ENCODE results near the gene FLRT1. TPM values are rescaled to one million over a fixed set of nuclear protein-coding genes. Genes with fewer than 3 reads are reported as not detected.

Gene FLRT1
- total RNA-seq, 4 donors from 2014 or later: 0.54 to 4.0 (median 3.8) TPM

DNA sequence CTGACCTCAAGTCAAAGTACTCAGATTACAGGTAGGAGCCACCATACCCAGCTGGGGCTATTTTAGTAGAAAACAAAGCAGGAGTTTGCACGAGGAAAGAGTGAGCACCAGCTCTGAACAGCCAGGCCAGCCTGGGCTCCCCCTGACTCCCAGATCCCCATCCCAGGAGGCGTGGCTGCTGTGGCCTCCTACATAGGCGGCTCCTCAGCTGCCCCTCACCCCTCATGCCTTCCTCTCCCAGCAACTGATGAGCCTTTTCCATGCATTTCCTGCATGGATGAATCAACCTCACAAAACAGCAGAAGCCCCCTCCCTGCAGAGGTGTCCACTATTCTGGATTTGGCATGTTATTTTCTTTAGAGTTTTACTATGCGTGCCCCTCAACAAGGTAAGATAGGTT is 10.5 kb upstream of the FLRT1 start:
- 81 to 87% methylated on average over 3 to 4 of the region's 4 CpGs for WGBS, 2 donors
- Histone ChIP-seq H3K27ac (no peak overlapping the region), H3K9me3 (no peaks in the 10 kb centered on the region), H3K4me1 (peaks cover 14 to 16% of the 10 kb centered on the region in 2 donors), H3K27me3 (no peaks in the 10 kb centered on the region), H3K4me3 (replicated peaks in 1 of 3) (no peak overlapping the region), H3K36me3 (no peaks in the 10 kb centered on the region)
- TF ChIP-seq, protein P1, sequence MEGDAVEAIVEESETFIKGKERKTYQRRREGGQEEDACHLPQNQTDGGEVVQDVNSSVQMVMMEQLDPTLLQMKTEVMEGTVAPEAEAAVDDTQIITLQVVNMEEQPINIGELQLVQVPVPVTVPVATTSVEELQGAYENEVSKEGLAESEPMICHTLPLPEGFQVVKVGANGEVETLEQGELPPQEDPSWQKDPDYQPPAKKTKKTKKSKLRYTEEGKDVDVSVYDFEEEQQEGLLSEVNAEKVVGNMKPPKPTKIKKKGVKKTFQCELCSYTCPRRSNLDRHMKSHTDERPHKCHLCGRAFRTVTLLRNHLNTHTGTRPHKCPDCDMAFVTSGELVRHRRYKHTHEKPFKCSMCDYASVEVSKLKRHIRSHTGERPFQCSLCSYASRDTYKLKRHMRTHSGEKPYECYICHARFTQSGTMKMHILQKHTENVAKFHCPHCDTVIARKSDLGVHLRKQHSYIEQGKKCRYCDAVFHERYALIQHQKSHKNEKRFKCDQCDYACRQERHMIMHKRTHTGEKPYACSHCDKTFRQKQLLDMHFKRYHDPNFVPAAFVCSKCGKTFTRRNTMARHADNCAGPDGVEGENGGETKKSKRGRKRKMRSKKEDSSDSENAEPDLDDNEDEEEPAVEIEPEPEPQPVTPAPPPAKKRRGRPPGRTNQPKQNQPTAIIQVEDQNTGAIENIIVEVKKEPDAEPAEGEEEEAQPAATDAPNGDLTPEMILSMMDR (IDR thresholded peaks at IDR 0.05): no peak
- TF ChIP-seq POLR2A (IDR thresholded peaks at IDR 0.05): no peak
- no peak for DNase-seq
- intact Hi-C loops (cut with DNase I): no loop called here

DNA sequence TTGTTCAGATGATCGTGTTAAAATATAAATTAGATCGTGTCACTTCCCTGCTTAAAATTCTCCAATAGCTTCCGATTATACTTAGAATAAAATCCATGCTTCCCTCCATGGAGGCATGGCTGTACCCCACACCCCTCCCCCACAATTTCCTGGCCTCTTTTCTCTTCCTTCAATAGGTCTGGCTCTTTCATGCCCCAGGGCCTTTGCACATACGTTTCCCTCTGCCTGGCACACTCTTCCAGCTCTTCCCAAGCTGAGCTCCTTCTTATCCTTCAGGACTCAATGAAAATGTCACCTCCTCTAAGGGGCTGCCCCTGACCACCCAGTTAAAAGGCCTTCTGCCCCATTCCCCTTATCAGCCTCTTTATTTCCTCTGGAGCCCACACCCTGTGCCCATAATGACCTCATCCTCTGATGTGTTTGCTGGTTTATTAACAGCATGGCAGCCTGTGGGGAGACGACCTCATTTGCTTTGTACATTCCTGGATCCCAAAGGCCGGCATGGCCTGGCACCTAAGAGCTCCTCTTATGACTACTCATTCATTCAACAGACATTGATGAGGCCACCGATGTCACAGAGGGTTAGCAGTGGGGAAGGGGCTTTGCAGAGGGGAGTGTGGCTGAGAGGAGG is 9.0 kb upstream of the FLRT1 start:
- intact Hi-C loops (cut with DNase I): no loop called here
- Histone ChIP-seq H3K27me3 (no peaks in the 10 kb centered on the region), H3K4me1 (peaks cover 25% of the 10 kb centered on the region in 2 donors), H3K9me3 (no peaks in the 10 kb centered on the region), H3K36me3 (no peaks in the 10 kb centered on the region), H3K27ac (no peak overlapping the region), H3K4me3 (replicated peaks in 1 of 3) (no peak overlapping the region)
- WGBS, 2 donors: 78 to 89% methylated on average over 7 of the region's 7 CpGs
- DNase-seq: no peak
- TF ChIP-seq POLR2A (IDR thresholded peaks at IDR 0.05): no peak
- TF ChIP-seq, protein P1 (IDR thresholded peaks at IDR 0.05): no peak

DNA sequence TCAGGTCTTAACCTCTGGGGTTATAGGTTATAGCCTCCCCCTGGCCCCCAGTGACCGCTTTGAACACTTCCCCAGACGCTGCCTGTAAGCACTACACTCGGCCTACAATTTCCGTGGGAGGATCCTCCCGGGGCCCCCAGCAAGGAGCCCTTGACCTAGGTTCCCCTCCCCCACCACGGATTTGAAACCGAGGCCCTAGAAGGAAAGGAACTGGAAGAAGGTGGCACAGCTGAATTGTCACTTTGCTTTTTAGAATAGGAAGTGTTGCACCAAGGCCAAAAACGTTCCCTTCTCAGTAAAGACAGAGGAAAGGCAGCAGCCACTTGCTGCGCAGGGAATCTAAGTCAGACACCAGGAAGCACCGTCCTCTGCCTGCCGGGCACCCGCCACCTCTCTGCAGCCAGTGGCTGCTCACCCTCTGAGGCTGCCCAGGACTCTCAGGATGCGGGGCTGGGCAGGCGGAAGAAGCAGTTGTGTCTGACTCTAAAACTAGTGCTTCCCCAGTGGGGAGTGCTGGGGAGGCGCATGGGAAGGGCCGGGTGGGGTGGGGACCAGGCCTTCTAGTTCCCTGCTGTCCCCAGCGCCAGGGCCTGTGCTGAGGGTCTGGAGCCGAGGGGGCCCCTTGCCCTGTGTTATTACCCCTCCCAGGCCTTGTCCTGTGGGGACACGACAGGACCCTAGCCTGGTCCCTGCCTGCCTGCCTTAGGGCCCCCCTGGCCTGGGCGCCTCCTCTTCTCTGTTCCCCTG is 7.9 kb upstream of the FLRT1 start:
- no peak for TF ChIP-seq POLR2A (IDR thresholded peaks at IDR 0.05)
- TF ChIP-seq, protein P1 (IDR thresholded peaks at IDR 0.05): no peak

DNA sequence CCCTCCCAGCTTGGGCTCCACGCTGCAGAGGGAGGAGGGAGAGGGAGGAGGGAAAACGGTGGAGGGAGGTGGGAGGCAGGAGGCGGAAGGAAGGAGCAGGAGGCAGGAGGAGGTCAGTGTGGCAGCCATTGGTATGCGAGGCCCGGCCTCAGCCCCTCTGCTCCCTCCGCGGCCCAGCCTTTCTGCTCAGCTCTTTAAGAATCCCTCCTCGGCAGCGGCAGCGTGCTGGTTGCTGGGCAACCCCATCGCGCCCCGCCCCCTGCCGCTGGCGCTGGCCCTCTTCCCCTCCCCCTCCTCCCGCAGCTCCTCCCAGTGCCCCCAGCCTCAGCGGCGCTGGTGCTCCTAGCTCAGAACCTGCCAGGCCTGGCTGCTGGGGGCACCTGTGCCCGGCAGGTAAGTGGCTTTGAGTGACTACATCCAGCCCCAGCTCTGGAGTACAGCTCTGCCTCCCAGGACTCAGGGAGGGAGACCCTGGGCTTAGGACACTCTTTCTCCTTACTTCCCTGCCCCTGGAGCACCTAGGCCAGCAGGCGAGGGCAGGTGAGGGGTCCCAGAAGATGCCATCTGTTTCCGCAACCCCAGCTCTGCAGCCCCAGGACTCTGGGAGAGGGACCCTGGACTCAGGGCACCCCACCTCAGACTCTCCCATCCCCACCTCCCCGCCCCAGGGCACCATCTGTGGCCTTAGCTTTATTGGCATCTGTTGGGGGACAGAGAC is 7.2 kb upstream of the FLRT1 start:
- no peaks in the 10 kb centered on the region for H3K9me3 ChIP-seq
- peak; percentile 63 to 70 for DNase-seq
- TF ChIP-seq POLR2A (IDR thresholded peaks at IDR 0.05): no peak
- TF ChIP-seq, protein P1 (IDR thresholded peaks at IDR 0.05): no peak
- intact Hi-C loops (cut with DNase I): no loop called here
- H3K4me1 ChIP-seq: peaks cover 25 to 29% of the 10 kb centered on the region in 2 donors
- no peak overlapping the region for H3K4me3 ChIP-seq (replicated peaks in 1 of 3)
- WGBS, 2 donors: 3 to 17% methylated on average over 17 to 20 of the region's 22 CpGs
- H3K27me3 ChIP-seq: no peaks in the 10 kb centered on the region
- no peaks in the 10 kb centered on the region for H3K36me3 ChIP-seq
- no peak overlapping the region for H3K27ac ChIP-seq

More for the DNA sequence above, 7.9 kb upstream of the FLRT1 start:
- Histone ChIP-seq H3K27ac (no peak overlapping the region), H3K36me3 (no peaks in the 10 kb centered on the region), H3K9me3 (no peaks in the 10 kb centered on the region), H3K4me1 (peaks cover 25 to 29% of the 10 kb centered on the region in 2 donors), H3K27me3 (no peaks in the 10 kb centered on the region), H3K4me3 (replicated peaks in 1 of 3) (no peak overlapping the region)
- no peak for DNase-seq
- intact Hi-C loops (cut with DNase I): no loop called here
- WGBS, 2 donors: 50 to 52% methylated on average over 9 to 18 of the region's 20 CpGs

Data from thyroid gland (tissue), 4 donors.